K562 (cell line): ENCODE data around the gene BACE1. TPM values are rescaled to one million over a fixed set of nuclear protein-coding genes. Genes with fewer than 3 reads are reported as not detected.
"Not testable (repeated sequence)": the region's sequence is repeated elsewhere in the genome, so short reads cannot be mapped to it uniquely, and the experiment has no call there.

Experiments used
- ATAC-seq: fragments of 200-7000 bp; cut with Tn5 transposase; 3 replicates; pipeline ENCODE4 v1.9.1; 2020; ENCODE audit warnings: moderate library complexity
- BruUV-seq: library from RNA; stranded (reverse); fragments of 400-500 nt; replicated peaks from 2 replicates; lab custom pipeline; 2021; lab: Mats Ljungman, UMichigan
- CTCF ChIA-PET: fragments of 300-600 bp; formaldehyde crosslinking; extraction: SDS; loops from one replicate; lab custom pipeline; 2021; ENCODE audit warnings: low intra/inter-chr PET ratio; lab: Yijun Ruan, JAX
- POLR2A ChIA-PET: fragments of 300-600, 350-650 bp; sonication (Branson Sonifier 250); formaldehyde crosslinking; extraction: SDS; loops from one replicate; lab custom pipeline; 2021; ENCODE audit warnings: antibody characterized with exemption, inconsistent platforms; lab: Yijun Ruan, JAX
- DNase-seq, 4 experiments: peaks; one replicate each; pipeline versions ENCODE4 v3.0.0 to v3.0.0-alpha.2; 2011 to 2018; ENCODE audit warnings: low spot score in 3 of 4, mixed read lengths in 3 of 4; ENCODE audit errors: extremely low read depth in 1 of 4
- FAIRE-seq: peaks from 2 replicates; lab custom pipeline; 2011; peaks lifted over from hg19 to GRCh38; lab: Jason Lieb, UNC
- H2AFZ ChIP-seq: 2 replicates; pipeline ENCODE4 v1.6.0; 2011; ENCODE audit warnings: low read depth, low read length, control low read depth, inconsistent platforms
- H3K27ac ChIP-seq: fragments of 200-600 bp; 3 replicates; pipeline ENCODE4 v1.8.0; 2011; ENCODE audit warnings: low read depth, mild to moderate bottlenecking, control low read depth, inconsistent platforms, low read length, moderate library complexity, mixed read lengths; ENCODE audit errors: extremely low read depth
- H3K27me3 ChIP-seq, 2 experiments: fragments of 300-600 bp in 1 of 2; 2 replicates in 1 of 2; 3 replicates in 1 of 2; pipeline versions ENCODE4 v1.6.0 to v1.8.0; 2011; ENCODE audit warnings: inconsistent platforms in 2 of 2, low read length in 2 of 2, mild to moderate bottlenecking in 1 of 2, mixed read lengths in 1 of 2, moderate library complexity in 1 of 2; ENCODE audit not compliant: control insufficient read depth in 2 of 2, insufficient read depth in 2 of 2
- H3K36me3 ChIP-seq: fragments of 300-600 bp; 3 replicates; pipeline ENCODE4 v1.8.0; 2011; ENCODE audit warnings: mild to moderate bottlenecking, low read length, inconsistent platforms; ENCODE audit not compliant: control insufficient read depth, insufficient read depth
- H3K4me1 ChIP-seq, 2 experiments: fragments of 200-600 bp in 1 of 2; replicated peaks in 1 of 2; 2 replicates in 1 of 2; 3 replicates in 1 of 2; pipeline versions ENCODE4 v1.5.1 to v1.8.0; 2011; ENCODE audit warnings: inconsistent platforms in 2 of 2, low read length in 2 of 2, mild to moderate bottlenecking in 1 of 2, mixed read lengths in 1 of 2, moderate library complexity in 1 of 2; ENCODE audit not compliant: control insufficient read depth in 2 of 2, insufficient read depth in 2 of 2
- H3K4me2 ChIP-seq: 2 replicates; pipeline ENCODE4 v1.6.1; 2011; ENCODE audit warnings: low read length, control low read depth, inconsistent platforms, mixed read lengths; ENCODE audit not compliant: insufficient read depth
- H3K4me3 ChIP-seq: fragments of 200-600 bp; sonication (generic), shearing (Covaris generic); 2 replicates; pipeline ENCODE4 v1.5.1; 2016; ENCODE audit warnings: control low read depth, inconsistent platforms
- H3K79me2 ChIP-seq: fragments of 200-600 bp; 3 replicates; pipeline ENCODE4 v1.8.0; 2011; ENCODE audit warnings: low read length, inconsistent platforms; ENCODE audit not compliant: control insufficient read depth, insufficient read depth
- H3K9ac ChIP-seq, 2 experiments: 2 replicates each; pipeline versions ENCODE4 v1.6.0 to v1.6.1; 2011; ENCODE audit warnings: low read depth in 2 of 2, low read length in 2 of 2, control low read depth in 1 of 2, inconsistent platforms in 1 of 2, mild to moderate bottlenecking in 1 of 2, mixed read lengths in 1 of 2; ENCODE audit not compliant: insufficient read depth in 1 of 2
- H3K9me1 ChIP-seq: one replicate; pipeline ENCODE4 v1.6.0; 2011; ENCODE audit warnings: inconsistent platforms, mild to moderate bottlenecking, low read length, moderate library complexity; ENCODE audit not compliant: control insufficient read depth, insufficient read depth
- H3K9me3 ChIP-seq: replicated peaks from 2 replicates; pipeline ENCODE4 v1.5.1; 2011; ENCODE audit warnings: low read depth, low read length, inconsistent platforms; ENCODE audit not compliant: control insufficient read depth, insufficient read depth
- H4K20me1 ChIP-seq: replicated peaks from 2 replicates; pipeline ENCODE4 v1.6.1; 2011; ENCODE audit warnings: low read length, inconsistent platforms, mixed read lengths; ENCODE audit not compliant: control insufficient read depth, insufficient read depth
- EGR1 ChIP-seq: fragments of 450-650 bp; conservative IDR thresholded peaks from 2 replicates; pipeline ENCODE4 v1.6.1; 2017; ENCODE audit warnings: mild to moderate bottlenecking
- ETS1 ChIP-seq: conservative IDR thresholded peaks from 2 replicates; pipeline ENCODE4 v1.6.1; 2011; ENCODE audit warnings: low read depth, mild to moderate bottlenecking, low read length; ENCODE audit not compliant: control insufficient read depth
- KAT8 ChIP-seq: fragments of 450-650 bp; IDR thresholded peaks from 2 replicates; pipeline ENCODE4 v1.6.1; 2016; ENCODE audit warnings: low read depth, mild to moderate bottlenecking
- MBD2 ChIP-seq: sonication (generic); IDR thresholded peaks from 2 replicates; pipeline ENCODE4 v1.6.1; 2016; ENCODE audit warnings: low read depth, borderline replicate concordance
- PML ChIP-seq: IDR thresholded peaks from 2 replicates; pipeline ENCODE4 v1.6.1; 2012; ENCODE audit warnings: low read length, inconsistent platforms
- ZNF384 ChIP-seq: IDR thresholded peaks from 2 replicates; pipeline ENCODE4 v1.6.1; 2012; ENCODE audit warnings: low read depth, low read length, improper control_type of control experiment
- ZNF507 ChIP-seq: conservative IDR thresholded peaks from 2 replicates; pipeline ENCODE4 v1.6.1; 2017; ENCODE audit warnings: missing genetic modification characterization, missing compliant biosample characterization
- WGBS: fragments of 100-300 bp; shearing (Covaris generic); methylation state at CpG from one replicate; pipeline ENCODE4 v1.1.6; 2016; ENCODE audit warnings: low coverage, mixed read lengths; ENCODE audit not compliant: insufficient coverage; ENCODE audit errors: missing lambda C conversion rate; 5-methylcytosine and 5-hydroxymethylcytosine counted together
- in situ Hi-C: fragments of 300-500 bp; cut with MboI; formaldehyde crosslinking; loops from 4 replicates; pipeline ENCODE4 v1.15.0; 2018; ENCODE audit warnings: inconsistent platforms, mixed read lengths
- intact Hi-C: fragments of 100-400 bp; cut with micrococcal nuclease; formaldehyde crosslinking; loops from 2 replicates; pipeline ENCODE4 v1.14.2; 2022
- polyA plus RNA-seq, 8 experiments: library from polyadenylated mRNA; depleted of rRNA in 4 of 8; stranded (reverse) in 5 of 8; unstranded in 3 of 8; fragments of >200 nt; fragmentation: Nextera tagmentation in 2 of 8; fragmentation: Illumina TruSeq in 1 of 8; extraction: Ambion mirVana in 2 of 8; extraction: Trizol in 1 of 8; gene quantifications; 2 replicates each; pipeline versions ENCODE4 v1.2.1 to v1.2.3, GENCODE V29; 2011 to 2014; ENCODE audit warnings: inconsistent platforms in 1 of 8, missing spikeins in 1 of 8
- total RNA-seq, 7 experiments: library from RNA; depleted of rRNA in 6 of 7; stranded (reverse); fragments of >200 nt in 6 of 7; fragmentation: Illumina TruSeq in 2 of 7; extraction: Trizol in 2 of 7; gene quantifications; 2 replicates each; pipeline versions ENCODE4 v1.2.1 to v1.2.3, GENCODE V29; 2011 to 2021; ENCODE audit warnings: low replicate concordance in 1 of 7
- TF ChIP-seq, protein P1 (sequence below): sonication (generic); formaldehyde crosslinking; IDR thresholded peaks from 2 replicates; pipeline ENCODE4 v1.8.0; 2022; ENCODE audit warnings: mild to moderate bottlenecking, missing genetic modification reagents

Gene BACE1
- total and polyA plus RNA-seq, 9 of the 15 experiments (the other 6 are each of a cell fraction or from before 2014, with no cell fraction given) = 0.01 to 0.25 (median 0.16) TPM; not detected in 5

GRCh38 chr11:117264624-117265323 lies 51.3 kb downstream of the BACE1 start:
- H4K20me1 ChIP-seq, in situ Hi-C loops, H3K4me3 ChIP-seq, CTCF ChIA-PET, intact Hi-C loops, H2AFZ ChIP-seq, H3K27ac ChIP-seq, FAIRE-seq, ATAC-seq, H3K9ac ChIP-seq, H3K4me1 ChIP-seq, H3K79me2 ChIP-seq, H3K9me1 ChIP-seq, H3K4me2 ChIP-seq, DNase-seq, POLR2A ChIA-PET, BruUV-seq, H3K9me3 ChIP-seq, H3K27me3 ChIP-seq, H3K36me3 ChIP-seq: not testable (repeated sequence)
- 83% methylated on average over 7 of the region's 7 CpGs for WGBS
- TF ChIP-seq EGR1 (peak; percentile 56), ZNF507 (tag) (peak; percentile 90)

DNA sequence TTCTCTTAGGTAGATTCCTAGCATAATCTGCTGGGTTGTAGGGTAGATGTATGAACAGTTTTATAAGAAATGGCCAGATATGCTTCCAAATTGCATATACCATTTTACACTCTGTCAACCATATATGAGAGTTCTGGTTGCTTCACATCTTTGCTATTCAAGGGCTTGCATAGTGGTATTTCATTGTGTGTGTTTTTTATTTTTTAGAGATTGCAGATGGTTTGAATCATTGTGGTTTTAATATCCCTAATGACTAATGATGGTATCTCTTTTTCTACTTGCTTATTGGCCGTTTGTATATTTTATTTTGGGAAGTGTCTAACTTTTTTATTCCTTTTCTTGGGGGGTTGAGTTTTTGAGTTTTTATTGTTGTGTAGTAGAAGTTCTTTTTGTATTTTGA lies 56.6 kb downstream of the BACE1 start:
- Histone ChIP-seq H3K36me3 (peaks cover 11% of the 10 kb centered on the region; the same call in 1 of the 3 replicates), H3K4me3 (no peak overlapping the region), H2AFZ (no peak overlapping the region), H3K9ac (no peak overlapping the region), H3K27ac (no peak overlapping the region), H3K27me3 (no peaks in the 10 kb centered on the region), H3K9me1 (no peaks in the 10 kb centered on the region), H3K79me2 (no peaks in the 10 kb centered on the region; the same call in 2 of the 3 replicates), H3K4me1 (no peaks in the 10 kb centered on the region), H3K4me2 (no peak overlapping the region), H4K20me1 (no peaks in the 10 kb centered on the region), H3K9me3 (no peaks in the 10 kb centered on the region)
- WGBS = 43% methylated on average over 1 of the region's 1 CpG
- FAIRE-seq (no peak), ATAC-seq (no peak), DNase-seq (no peak)
- no TSS peak for BruUV-seq
- intact Hi-C loops (no loop called here), in situ Hi-C loops (no loop called here)
- CTCF ChIA-PET = no interaction called here
- POLR2A ChIA-PET = no interaction called here
- TF ChIP-seq KAT8 (no peak), ZNF384 (no peak), ETS1 (no peak), MBD2 (no peak), PML (no peak)
- TF ChIP-seq, protein P1, sequence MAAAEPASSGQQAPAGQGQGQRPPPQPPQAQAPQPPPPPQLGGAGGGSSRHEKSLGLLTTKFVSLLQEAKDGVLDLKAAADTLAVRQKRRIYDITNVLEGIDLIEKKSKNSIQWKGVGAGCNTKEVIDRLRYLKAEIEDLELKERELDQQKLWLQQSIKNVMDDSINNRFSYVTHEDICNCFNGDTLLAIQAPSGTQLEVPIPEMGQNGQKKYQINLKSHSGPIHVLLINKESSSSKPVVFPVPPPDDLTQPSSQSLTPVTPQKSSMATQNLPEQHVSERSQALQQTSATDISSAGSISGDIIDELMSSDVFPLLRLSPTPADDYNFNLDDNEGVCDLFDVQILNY = no peak
